Activated gamma-delta T cell treated with anti-CD3 and anti-CD28 coated beads, Interleukin-2, amount 50 U/mL, for 16 hours (primary cell): ENCODE results near the gene DPP4.

Source experiments
- DNase-seq: peaks from one replicate; pipeline ENCODE4 v3.0.0-alpha.2; 2020; ENCODE audit warnings: low read depth

Gene DPP4

GRCh38 chr2:162073888-162074631 is at the start of gene DPP4:
Gene DPP4 (minus strand): TSS chr2:162074215. CDS start chr2:162073981, 234 bp downstream.
- peak; percentile 8 for DNase-seq

GRCh38 chr2:162118166-162119031 is 44.4 kb upstream of the DPP4 start:
- DNase-seq, result no peak

- no peak for DNase-seq
Measured at GRCh38 chr2:162116352-162116751, 42.3 kb upstream of the DPP4 start.

GRCh38 chr2:162115076-162115475 is 41.1 kb upstream of the DPP4 start:
- no peak for DNase-seq

GRCh38 chr2:162114271-162114670 is 40.3 kb upstream of the DPP4 start:
- no peak for DNase-seq

GRCh38 chr2:162113776-162114168 is 39.8 kb upstream of the DPP4 start:
- DNase-seq, result no peak

GRCh38 chr2:162113088-162113775 is 39.2 kb upstream of the DPP4 start:
- DNase-seq, result no peak

GRCh38 chr2:162111958-162112850 is 38.2 kb upstream of the DPP4 start:
- no peak for DNase-seq

- no peak for DNase-seq
Measured at GRCh38 chr2:162107361-162107901, 33.4 kb upstream of the DPP4 start.

- DNase-seq, result no peak
Measured at GRCh38 chr2:162106746-162107145, 32.7 kb upstream of the DPP4 start.

GRCh38 chr2:162106146-162106551 is 32.1 kb upstream of the DPP4 start:
- no peak for DNase-seq

GRCh38 chr2:162103443-162104009 is 29.5 kb upstream of the DPP4 start:
- DNase-seq, result no peak

- no peak for DNase-seq
Measured at GRCh38 chr2:162100579-162100978, 26.6 kb upstream of the DPP4 start.

GRCh38 chr2:162099836-162100235 is 25.8 kb upstream of the DPP4 start:
- DNase-seq, result no peak

GRCh38 chr2:162092658-162093556 is 18.9 kb upstream of the DPP4 start:
- DNase-seq, result no peak

- DNase-seq, result no peak
Measured at GRCh38 chr2:162092008-162092390, 18.0 kb upstream of the DPP4 start.

GRCh38 chr2:162091325-162092007 is 17.5 kb upstream of the DPP4 start:
- no peak for DNase-seq

GRCh38 chr2:162090109-162090508 is 16.1 kb upstream of the DPP4 start:
- no peak for DNase-seq

- DNase-seq, result no peak
Measured at GRCh38 chr2:162086904-162087303, 12.9 kb upstream of the DPP4 start.
